Panc1 (cell line): ENCODE measurements around the gene UPB1.

Experiments used
- POLR2AphosphoS5 ChIP-seq: IDR thresholded peaks from 2 replicates; pipeline ENCODE4 v1.6.1; 2012; ENCODE audit warnings: mild to moderate bottlenecking, low read depth, low read length, moderate library complexity
- TF ChIP-seq, protein P1 (sequence below): fragments of 450-650 bp; IDR thresholded peaks from 2 replicates; pipeline ENCODE4 v1.5.1; 2017; ENCODE audit warnings: mild to moderate bottlenecking

DNA sequence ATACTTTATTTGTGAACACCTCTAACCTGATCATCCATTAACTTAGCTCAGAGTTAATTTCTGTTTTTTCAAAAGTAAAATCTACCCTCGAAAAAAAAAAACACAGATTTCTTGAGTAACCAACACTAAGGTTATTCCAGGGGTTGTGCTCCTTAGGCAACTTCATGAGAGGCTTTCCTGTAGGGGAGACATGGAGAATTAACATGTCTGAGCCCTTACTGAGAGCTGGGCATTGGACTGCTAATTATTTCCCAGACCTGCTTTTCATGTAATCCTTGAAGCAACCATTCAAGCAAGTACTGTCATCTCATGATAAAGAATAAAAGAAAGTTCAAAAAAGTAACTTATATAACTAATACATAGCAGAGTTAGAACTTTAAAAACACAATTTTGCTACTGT, 13.5 kb upstream of the UPB1 start:
- TF ChIP-seq, protein P1, sequence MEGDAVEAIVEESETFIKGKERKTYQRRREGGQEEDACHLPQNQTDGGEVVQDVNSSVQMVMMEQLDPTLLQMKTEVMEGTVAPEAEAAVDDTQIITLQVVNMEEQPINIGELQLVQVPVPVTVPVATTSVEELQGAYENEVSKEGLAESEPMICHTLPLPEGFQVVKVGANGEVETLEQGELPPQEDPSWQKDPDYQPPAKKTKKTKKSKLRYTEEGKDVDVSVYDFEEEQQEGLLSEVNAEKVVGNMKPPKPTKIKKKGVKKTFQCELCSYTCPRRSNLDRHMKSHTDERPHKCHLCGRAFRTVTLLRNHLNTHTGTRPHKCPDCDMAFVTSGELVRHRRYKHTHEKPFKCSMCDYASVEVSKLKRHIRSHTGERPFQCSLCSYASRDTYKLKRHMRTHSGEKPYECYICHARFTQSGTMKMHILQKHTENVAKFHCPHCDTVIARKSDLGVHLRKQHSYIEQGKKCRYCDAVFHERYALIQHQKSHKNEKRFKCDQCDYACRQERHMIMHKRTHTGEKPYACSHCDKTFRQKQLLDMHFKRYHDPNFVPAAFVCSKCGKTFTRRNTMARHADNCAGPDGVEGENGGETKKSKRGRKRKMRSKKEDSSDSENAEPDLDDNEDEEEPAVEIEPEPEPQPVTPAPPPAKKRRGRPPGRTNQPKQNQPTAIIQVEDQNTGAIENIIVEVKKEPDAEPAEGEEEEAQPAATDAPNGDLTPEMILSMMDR = no peak
- TF ChIP-seq POLR2AphosphoS5 = no peak
